SU-DHL-6 (cell line): ENCODE measurements around the gene TNIP1.

Experiments used
- EZH2phosphoT487 ChIP-seq: fragments of 200-600 bp; sonication (generic), shearing (Covaris generic); conservative IDR thresholded peaks from 2 replicates; pipeline ENCODE4 v1.6.1; 2018; ENCODE audit warnings: mild to moderate bottlenecking, antibody characterized with exemption, low read length, moderate library complexity, mixed read lengths
- TF ChIP-seq, protein P1 (sequence below): fragments of 200-600 bp; sonication (generic); IDR thresholded peaks from one replicate; pipeline ENCODE4 v1.5.1; 2017; ENCODE audit warnings: antibody characterized with exemption, mild to moderate bottlenecking, low read length, moderate library complexity; ENCODE audit not compliant: insufficient read depth, poor library complexity, severe bottlenecking

DNA sequence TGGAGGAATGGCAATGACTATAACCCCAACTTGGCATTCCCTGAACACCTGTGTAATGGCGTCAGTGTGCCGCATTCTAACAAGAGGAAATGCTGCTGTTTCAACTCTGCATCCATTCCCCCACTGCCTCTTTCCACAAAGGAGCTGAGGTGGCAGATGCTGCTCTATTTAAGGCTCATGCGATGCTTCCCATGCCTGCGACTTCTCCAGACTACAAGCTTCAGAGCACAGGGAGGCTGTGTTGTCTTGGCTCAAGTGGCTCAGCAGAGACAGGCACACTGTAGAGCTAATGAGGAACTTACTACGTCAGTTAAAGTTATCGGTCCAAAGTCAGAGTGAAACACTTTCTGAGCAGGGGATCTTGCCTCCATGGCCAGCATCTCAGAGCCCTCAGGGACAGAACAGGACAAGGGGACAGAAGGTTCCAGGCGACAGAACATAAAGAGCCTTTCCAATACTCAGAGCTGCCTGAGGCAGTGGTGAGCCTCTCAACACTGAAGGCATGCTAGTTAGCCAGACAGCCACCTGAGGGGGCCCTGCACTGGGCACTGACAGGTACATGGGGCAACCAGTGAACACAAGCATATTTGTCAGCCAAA lies 21.8 kb downstream of the TNIP1 start:
- TF ChIP-seq, protein P1, sequence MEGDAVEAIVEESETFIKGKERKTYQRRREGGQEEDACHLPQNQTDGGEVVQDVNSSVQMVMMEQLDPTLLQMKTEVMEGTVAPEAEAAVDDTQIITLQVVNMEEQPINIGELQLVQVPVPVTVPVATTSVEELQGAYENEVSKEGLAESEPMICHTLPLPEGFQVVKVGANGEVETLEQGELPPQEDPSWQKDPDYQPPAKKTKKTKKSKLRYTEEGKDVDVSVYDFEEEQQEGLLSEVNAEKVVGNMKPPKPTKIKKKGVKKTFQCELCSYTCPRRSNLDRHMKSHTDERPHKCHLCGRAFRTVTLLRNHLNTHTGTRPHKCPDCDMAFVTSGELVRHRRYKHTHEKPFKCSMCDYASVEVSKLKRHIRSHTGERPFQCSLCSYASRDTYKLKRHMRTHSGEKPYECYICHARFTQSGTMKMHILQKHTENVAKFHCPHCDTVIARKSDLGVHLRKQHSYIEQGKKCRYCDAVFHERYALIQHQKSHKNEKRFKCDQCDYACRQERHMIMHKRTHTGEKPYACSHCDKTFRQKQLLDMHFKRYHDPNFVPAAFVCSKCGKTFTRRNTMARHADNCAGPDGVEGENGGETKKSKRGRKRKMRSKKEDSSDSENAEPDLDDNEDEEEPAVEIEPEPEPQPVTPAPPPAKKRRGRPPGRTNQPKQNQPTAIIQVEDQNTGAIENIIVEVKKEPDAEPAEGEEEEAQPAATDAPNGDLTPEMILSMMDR = no peak
- no peak for TF ChIP-seq EZH2phosphoT487
